Smooth muscle cell (in vitro differentiated cells): ENCODE results near the gene UPK3BL1. TPM values are rescaled to one million over a fixed set of nuclear protein-coding genes. Genes with fewer than 3 reads are reported as not detected.
"Not testable (repeated sequence)": the region's sequence is repeated elsewhere in the genome, so short reads cannot be mapped to it uniquely, and the experiment has no call there.

Experiments used
- DNase-seq: peaks from one replicate; lab custom pipeline; 2025; ENCODE audit not compliant: unreplicated experiment; lab: John Stamatoyannopoulos, UW
- H2AFZ ChIP-seq: fragments of 200-600 bp; sonication (generic); 2 replicates; pipeline ENCODE4 v1.6.0; 2016; ENCODE audit warnings: antibody characterized with exemption, low read depth, mild to moderate bottlenecking
- H3F3A ChIP-seq: fragments of 200-600 bp; sonication (generic); 2 replicates; pipeline ENCODE4 v1.6.0; 2017; ENCODE audit warnings: antibody characterized with exemption, low read depth
- H3K27ac ChIP-seq: fragments of 200-600 bp; sonication (generic); 2 replicates; pipeline ENCODE4 v1.5.1; 2016; ENCODE audit warnings: low read depth, mild to moderate bottlenecking
- H3K27me3 ChIP-seq: fragments of 200-600 bp; sonication (generic); 2 replicates; pipeline ENCODE4 v1.6.1; 2016; ENCODE audit warnings: low read depth, mild to moderate bottlenecking
- H3K36me3 ChIP-seq: fragments of 200-600 bp; sonication (generic); 2 replicates; pipeline ENCODE4 v1.5.1; 2016; ENCODE audit warnings: low read depth
- H3K4me1 ChIP-seq: fragments of 200-600 bp; sonication (generic); 2 replicates; pipeline ENCODE4 v1.5.1; 2016; ENCODE audit warnings: low read depth
- H3K4me2 ChIP-seq: fragments of 200-600 bp; sonication (generic); 2 replicates; pipeline ENCODE4 v1.6.0; 2016; ENCODE audit warnings: mild to moderate bottlenecking
- H3K4me3 ChIP-seq: fragments of 200-600 bp; sonication (generic); 2 replicates; pipeline ENCODE4 v1.5.1; 2016; ENCODE audit warnings: mild to moderate bottlenecking
- H3K79me2 ChIP-seq: fragments of 200-600 bp; sonication (generic); 2 replicates; pipeline ENCODE4 v1.6.0; 2016; ENCODE audit warnings: low read depth, mild to moderate bottlenecking
- H3K9ac ChIP-seq: fragments of 200-600 bp; sonication (generic); 2 replicates; pipeline ENCODE4 v1.6.0; 2016; ENCODE audit warnings: low read depth
- H3K9me3 ChIP-seq: fragments of 200-600 bp; sonication (generic); replicated peaks from 2 replicates; pipeline ENCODE4 v1.5.1; 2016; ENCODE audit warnings: low read depth
- H4K20me1 ChIP-seq: fragments of 200-600 bp; sonication (generic); 2 replicates; pipeline ENCODE4 v1.6.0; 2016; ENCODE audit warnings: low read depth
- WGBS: methylation state at CpG from one replicate; pipeline ENCODE4 v1.1.7; 2016; ENCODE audit warnings: low lambda C conversion rate; 5-methylcytosine and 5-hydroxymethylcytosine counted together
- polyA plus RNA-seq: library from polyadenylated mRNA; unstranded; fragments of >200 nt; fragmentation: Nextera tagmentation; extraction: Ambion mirVana; gene quantifications from 2 replicates; pipeline ENCODE4 v1.2.1, GENCODE V29; 2016
- total RNA-seq: library from RNA; depleted of rRNA; stranded (reverse); fragments of >200 nt; gene quantifications from 2 replicates; pipeline ENCODE4 v1.2.3, GENCODE V29; 2014

The UPK3BL1 gene, protein sequence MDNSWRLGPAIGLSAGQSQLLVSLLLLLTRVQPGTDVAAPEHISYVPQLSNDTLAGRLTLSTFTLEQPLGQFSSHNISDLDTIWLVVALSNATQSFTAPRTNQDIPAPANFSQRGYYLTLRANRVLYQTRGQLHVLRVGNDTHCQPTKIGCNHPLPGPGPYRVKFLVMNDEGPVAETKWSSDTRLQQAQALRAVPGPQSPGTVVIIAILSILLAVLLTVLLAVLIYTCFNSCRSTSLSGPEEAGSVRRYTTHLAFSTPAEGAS
- total RNA-seq (6.6 and 16.6 TPM in 2 replicates), polyA plus RNA-seq (21.1 and 25.0 TPM in 2 replicates)

DNA sequence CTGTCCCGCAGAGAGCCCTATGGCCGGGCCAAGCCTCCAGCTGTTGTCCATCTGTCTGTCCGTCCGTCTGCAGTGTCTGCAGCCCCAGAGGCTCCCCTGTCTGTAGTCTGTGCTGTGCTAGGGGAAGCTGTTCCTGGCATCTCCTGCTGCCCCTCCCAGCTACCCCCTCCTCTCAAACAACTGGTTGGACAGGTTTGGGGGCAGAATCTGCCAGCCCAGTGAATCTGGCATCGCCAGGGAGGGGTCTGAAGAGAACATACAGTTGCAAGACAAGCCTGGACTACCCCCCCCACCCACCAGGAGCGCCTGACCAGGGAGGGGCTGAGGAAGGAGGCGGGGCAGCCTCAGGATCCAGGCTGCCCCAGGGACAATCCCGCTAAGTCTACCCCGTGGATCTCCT lies at the start of gene UPK3BL1:
UPK3BL1 (minus strand) TSS at position 101 of the 400 bp plus-strand sequence; CDS start at position 51, 50 bp downstream.
- not testable (repeated sequence) for H4K20me1 ChIP-seq, H3K27me3 ChIP-seq, H3K4me2 ChIP-seq, DNase-seq, H3K9ac ChIP-seq, H3K36me3 ChIP-seq, H2AFZ ChIP-seq, H3K4me3 ChIP-seq, H3K4me1 ChIP-seq, H3K79me2 ChIP-seq, H3K27ac ChIP-seq, H3F3A ChIP-seq, H3K9me3 ChIP-seq
- no CpG with 5 or more reads among the region's 9 CpGs for WGBS

DNA sequence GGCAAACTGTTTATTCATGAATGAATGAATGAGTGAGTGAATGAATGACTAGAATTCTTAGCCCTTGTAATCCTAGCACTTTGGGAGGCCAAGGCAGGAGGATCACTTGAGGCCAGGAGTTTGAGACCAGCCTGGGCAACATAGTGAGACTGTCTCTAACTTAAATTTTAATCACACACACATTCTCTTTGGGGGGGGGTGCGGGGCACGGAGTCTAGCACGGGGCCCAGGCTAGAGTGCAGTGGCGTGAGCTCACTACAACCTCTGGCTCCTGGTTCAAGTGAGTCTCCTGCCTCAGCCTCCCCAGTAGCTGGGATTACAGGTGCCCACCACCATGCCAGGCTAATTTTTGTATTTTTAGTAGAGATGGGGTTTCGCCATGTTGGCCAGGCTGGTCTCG lies 48.0 kb upstream of the UPK3BL1 start:
- peaks cover 31% of the 10 kb centered on the region for H3K27me3 ChIP-seq
- not testable (repeated sequence) for H3F3A ChIP-seq, H4K20me1 ChIP-seq, H3K4me3 ChIP-seq, H3K9ac ChIP-seq, H3K9me3 ChIP-seq, H3K79me2 ChIP-seq, H3K4me1 ChIP-seq, DNase-seq, H3K4me2 ChIP-seq, H3K27ac ChIP-seq, H2AFZ ChIP-seq, H3K36me3 ChIP-seq
- 89% methylated on average over 4 of the region's 6 CpGs for WGBS

DNA sequence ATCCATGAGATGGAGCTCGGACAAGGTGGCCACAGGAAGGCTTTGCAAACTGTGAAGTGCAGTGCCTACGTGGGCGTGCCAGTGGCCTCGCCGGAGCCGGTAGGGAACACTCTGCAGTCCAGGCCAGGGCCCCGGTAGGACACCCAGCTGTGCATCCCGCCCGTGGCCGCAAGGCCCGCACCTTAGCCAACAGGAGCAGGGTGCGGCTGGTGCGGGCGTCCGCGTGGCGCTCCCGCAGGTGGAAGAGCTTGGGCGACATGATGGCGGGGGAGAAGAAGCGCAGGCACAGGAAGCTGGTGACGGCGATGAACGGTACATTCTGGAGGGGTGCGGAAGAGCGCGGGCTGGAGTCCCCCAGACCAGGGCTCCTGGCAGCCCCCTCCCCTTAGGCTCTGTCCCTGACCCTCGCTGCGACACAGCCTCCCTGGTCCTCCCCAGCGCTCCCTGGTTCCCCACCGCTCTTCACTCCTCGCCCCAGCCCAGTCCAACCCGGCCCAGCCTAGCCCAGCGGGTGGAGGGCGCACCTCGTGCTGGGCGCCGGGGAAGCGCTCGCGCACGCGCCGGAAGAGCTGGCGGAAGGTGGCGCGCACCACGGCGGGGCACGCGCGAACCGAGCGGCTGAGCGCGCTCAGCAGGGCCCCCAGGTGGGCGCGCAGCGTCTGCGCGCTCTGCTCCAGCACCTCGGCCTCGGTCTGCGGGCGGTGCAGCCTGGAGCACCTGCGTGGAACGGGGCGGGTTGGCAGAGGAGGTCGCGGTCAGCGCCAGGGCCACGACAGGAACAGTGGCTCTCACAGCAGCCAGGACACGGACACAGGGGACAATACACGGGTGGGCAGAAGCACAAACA lies 47.1 kb upstream of the UPK3BL1 start:
- DNase-seq, H4K20me1 ChIP-seq, H3K4me3 ChIP-seq, H3K36me3 ChIP-seq, H2AFZ ChIP-seq, H3K9me3 ChIP-seq, H3K9ac ChIP-seq, H3K27ac ChIP-seq, H3K4me1 ChIP-seq, H3K79me2 ChIP-seq, H3K4me2 ChIP-seq, H3F3A ChIP-seq: not testable (repeated sequence)
- WGBS = 10% methylated on average over 5 of the region's 74 CpGs
- peaks cover 27% of the 10 kb centered on the region for H3K27me3 ChIP-seq

DNA sequence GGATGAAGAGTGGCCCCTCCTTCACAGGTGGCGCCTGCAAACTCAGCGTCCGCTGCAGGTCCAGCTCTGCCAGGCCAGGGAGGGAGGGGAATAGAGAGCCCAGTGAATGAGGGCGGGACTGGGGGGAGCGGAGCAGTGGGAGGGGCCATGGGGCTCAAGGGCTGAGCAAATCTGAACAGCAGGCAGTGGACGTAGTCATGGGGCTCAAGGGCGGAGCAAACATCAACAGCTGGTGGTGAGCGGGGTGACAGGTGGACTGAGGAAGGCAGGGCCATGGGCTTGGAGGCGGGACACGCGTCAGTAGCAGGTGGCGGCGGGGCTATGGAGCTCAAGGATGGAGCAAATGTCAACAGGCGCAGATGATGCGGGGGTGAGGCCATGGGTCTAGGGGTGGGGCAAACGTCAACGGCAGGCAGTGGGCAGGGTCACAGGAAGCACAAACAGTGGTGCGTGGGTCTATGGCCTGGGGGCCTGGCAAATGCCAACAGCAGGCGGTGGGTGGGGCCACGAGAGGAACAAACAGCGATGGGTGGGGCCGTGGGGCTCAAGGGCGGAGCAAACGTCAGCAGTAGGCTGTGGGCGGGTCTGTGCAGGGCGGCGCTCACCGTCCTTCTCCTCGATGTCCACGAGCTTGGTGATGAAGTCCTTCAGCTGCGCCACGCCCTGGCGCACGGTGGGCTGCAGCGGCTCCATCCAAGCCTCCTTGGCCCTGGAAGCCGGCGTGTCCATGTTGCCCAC lies 45.9 kb upstream of the UPK3BL1 start:
- H4K20me1 ChIP-seq, H3K9ac ChIP-seq, H2AFZ ChIP-seq, H3K36me3 ChIP-seq, H3K79me2 ChIP-seq, H3K4me1 ChIP-seq, H3K27ac ChIP-seq, H3K4me3 ChIP-seq, H3K4me2 ChIP-seq, H3F3A ChIP-seq, DNase-seq, H3K9me3 ChIP-seq: not testable (repeated sequence)
- H3K27me3 ChIP-seq = peaks cover 21% of the 10 kb centered on the region
- WGBS = no CpG with 5 or more reads among the region's 37 CpGs

DNA sequence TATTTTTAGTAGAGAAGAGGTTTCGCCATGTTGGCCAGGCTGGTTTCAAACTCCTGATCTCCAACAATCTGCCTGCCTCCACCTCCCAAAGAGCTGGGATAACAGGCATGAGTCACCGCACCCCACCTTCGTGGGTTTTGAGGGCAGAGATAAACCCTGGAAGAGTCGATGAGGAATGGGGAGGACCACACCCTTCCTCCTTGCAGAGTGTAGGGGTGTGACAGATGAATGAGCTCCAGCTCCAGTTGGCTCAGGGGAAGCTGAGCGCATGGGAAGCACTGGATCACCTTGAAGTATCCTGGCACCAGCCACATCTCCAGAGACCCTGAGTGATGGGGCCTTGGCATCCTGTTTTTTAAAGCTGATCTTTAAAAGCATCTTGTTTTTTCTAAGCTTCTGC lies 40.0 kb upstream of the UPK3BL1 start:
- H3K79me2 ChIP-seq, H3K9me3 ChIP-seq, H3K27ac ChIP-seq, DNase-seq, H4K20me1 ChIP-seq, H3F3A ChIP-seq, H3K36me3 ChIP-seq, H3K4me1 ChIP-seq, H3K4me3 ChIP-seq, H3K27me3 ChIP-seq, H2AFZ ChIP-seq, H3K4me2 ChIP-seq, H3K9ac ChIP-seq: not testable (repeated sequence)
- WGBS = no CpG with 5 or more reads among the region's 5 CpGs

DNA sequence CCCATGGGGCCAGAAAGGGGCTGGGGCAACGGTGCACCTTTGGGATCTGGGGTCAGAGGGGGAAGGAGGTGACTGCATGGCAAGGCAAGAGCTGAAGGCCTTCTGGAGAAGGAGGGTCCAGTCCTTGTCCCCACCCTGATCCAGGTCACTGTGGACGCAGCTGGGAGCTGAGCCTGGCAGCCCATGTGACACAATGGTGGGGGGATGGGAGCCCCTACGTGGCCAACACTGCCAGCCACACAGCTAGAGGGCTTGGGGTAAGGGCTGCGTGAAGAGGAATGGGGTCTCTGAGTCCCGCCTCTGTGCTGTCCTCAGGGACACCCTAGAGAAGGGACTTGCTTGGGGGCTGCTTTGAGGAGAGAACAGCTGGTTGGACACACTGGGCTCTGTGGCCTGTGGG lies 38.2 kb upstream of the UPK3BL1 start:
- no CpG with 5 or more reads among the region's 5 CpGs for WGBS
- H2AFZ ChIP-seq, H3K27ac ChIP-seq, H3K4me3 ChIP-seq, H3K4me2 ChIP-seq, DNase-seq, H4K20me1 ChIP-seq, H3F3A ChIP-seq, H3K79me2 ChIP-seq, H3K9me3 ChIP-seq, H3K36me3 ChIP-seq, H3K9ac ChIP-seq, H3K27me3 ChIP-seq, H3K4me1 ChIP-seq: not testable (repeated sequence)

DNA sequence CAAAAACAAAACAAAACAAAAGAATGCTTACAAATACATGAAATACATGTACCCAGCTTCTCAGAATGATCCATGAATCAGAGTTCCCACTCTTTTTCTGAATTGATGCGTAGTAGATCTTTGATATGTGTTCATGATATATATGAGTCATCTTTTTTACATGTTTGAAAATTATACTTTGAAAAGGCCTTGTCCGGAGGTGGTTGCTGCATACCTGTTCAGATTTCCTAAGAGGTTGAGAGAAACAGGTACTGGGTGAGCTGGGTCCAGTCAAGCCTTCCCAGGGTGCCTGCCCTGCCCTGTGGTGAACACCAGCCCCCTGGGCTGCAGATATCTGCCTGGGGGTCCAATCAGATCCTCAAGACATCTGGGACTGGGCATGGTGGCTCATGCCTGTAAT lies 33.0 kb upstream of the UPK3BL1 start:
- not testable (repeated sequence) for H3K9ac ChIP-seq, H3K4me3 ChIP-seq, H4K20me1 ChIP-seq, DNase-seq, H2AFZ ChIP-seq, H3F3A ChIP-seq, H3K4me1 ChIP-seq, H3K9me3 ChIP-seq, H3K79me2 ChIP-seq, H3K27ac ChIP-seq, H3K27me3 ChIP-seq, H3K36me3 ChIP-seq, H3K4me2 ChIP-seq
- 100% methylated on average over 1 of the region's 2 CpGs for WGBS

DNA sequence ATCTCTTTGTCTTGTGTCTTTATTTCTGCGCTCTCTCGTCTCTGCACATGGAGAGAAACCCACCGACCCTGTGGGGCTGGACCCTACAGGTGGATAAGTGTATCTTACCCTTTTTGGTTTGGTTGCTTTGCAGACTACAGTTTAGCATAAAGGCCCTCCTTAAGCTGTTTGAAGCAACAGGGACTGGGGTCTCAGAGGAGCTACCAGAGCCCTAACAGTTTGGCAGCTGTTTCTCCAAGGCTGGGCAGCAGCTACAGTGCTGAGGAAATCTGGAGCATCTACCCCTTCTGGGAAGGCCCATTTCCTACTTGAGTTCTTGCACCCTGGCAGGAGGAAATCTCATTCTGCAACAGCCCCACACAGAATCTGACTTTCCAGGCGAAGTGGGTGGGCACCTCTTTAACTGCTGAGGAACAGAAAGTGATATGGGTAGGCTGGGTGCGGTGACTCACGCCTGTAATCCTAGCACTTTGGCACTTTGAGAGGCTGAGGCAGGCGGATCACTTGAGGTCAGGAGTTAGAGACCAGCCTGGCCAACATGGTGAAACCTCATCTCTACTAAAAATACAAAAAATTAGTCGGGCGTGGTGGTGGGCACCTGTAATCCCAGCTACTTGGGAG lies 31.0 kb upstream of the UPK3BL1 start:
- H3K9ac ChIP-seq, H3K36me3 ChIP-seq, H3K4me1 ChIP-seq, H2AFZ ChIP-seq, H4K20me1 ChIP-seq, H3K9me3 ChIP-seq, H3K4me2 ChIP-seq, H3K27me3 ChIP-seq, H3K27ac ChIP-seq, H3K4me3 ChIP-seq, H3F3A ChIP-seq, DNase-seq, H3K79me2 ChIP-seq: not testable (repeated sequence)
- WGBS = no CpG with 5 or more reads among the region's 9 CpGs
